ENCODE results near the gene PLA2G12B.
A peak's percentile ranks its signal among the peaks of the same experiment; 100 is the strongest.

PLA2G12B gene

GRCh38 chr10:72888151-72888638, 66.4 kb downstream of the PLA2G12B start:
- no peak for DNase-seq

GRCh38 chr10:72887043-72887442, 67.6 kb downstream of the PLA2G12B start:
- DNase-seq, result no peak

- peak; percentile 13 for DNase-seq
Observed at GRCh38 chr10:72886621-72887020, 68.0 kb downstream of the PLA2G12B start.

- DNase-seq, result no peak
Observed at GRCh38 chr10:72885953-72886352, 68.7 kb downstream of the PLA2G12B start.

Measured in retina (tissue), 1 donor.